NCI-H748 treated with DMSO at 0.1 percent for 48 hours (cell line): ENCODE results near the gene MIF4GD.

Experiments
- DNase-seq: peaks from one replicate; lab custom pipeline; 2025; lab: John Stamatoyannopoulos, UW

MIF4GD gene

GRCh38 chr17:75232786-75233185 is 38.2 kb downstream of the MIF4GD start:
- DNase-seq, result no peak

GRCh38 chr17:75231741-75232464 is 39.1 kb downstream of the MIF4GD start:
- no peak for DNase-seq

GRCh38 chr17:75231071-75231470 is 40.0 kb downstream of the MIF4GD start:
- DNase-seq, result no peak

- DNase-seq, result no peak
Measured at GRCh38 chr17:75228847-75229246, 42.2 kb downstream of the MIF4GD start.

- no peak for DNase-seq
Measured at GRCh38 chr17:75228305-75228704, 42.7 kb downstream of the MIF4GD start.

GRCh38 chr17:75227729-75228128 is 43.3 kb downstream of the MIF4GD start:
- no peak for DNase-seq

DNA sequence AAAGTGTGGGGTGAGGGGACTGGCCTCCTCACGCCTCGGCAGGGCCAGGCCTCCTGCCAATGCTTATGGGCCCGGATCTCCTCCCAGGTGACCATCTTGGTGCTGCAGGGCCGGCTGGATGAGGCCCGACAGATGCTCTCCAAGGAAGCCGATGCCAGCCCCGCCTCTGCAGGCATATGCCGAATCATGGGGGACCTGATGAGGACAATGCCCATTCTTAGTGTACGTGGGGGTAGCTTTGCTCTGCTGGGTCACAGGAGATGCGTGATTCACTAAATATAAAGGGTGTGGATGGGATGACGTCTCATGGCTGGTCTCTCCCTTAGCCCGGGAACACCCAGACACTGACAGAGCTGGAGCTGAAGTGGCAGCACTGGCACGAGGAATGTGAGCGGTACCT is 46.0 kb downstream of the MIF4GD start:
- DNase-seq, result no peak

GRCh38 chr17:75219815-75220214 is 51.2 kb downstream of the MIF4GD start:
- no peak for DNase-seq

- no peak for DNase-seq
Measured at GRCh38 chr17:75218131-75218530, 52.9 kb downstream of the MIF4GD start.
